Left forelimb (tissue), 1 donor: ENCODE measurements around the gene LILRB5.
"Not testable (repeated sequence)": the region's sequence is repeated elsewhere in the genome, so short reads cannot be mapped to it uniquely, and the experiment has no call there.

ENCODE experiments used
- DNase-seq: peaks from one replicate; pipeline ENCODE4 v3.0.0-alpha.2; 2018; ENCODE audit warnings: low spot score

The LILRB5 gene

GRCh38 chr19:54214217-54214616, 42.9 kb downstream of the LILRB5 start:
- not testable (repeated sequence) for DNase-seq

- DNase-seq, result no peak
Observed at GRCh38 chr19:54211235-54211634, 45.8 kb downstream of the LILRB5 start.

GRCh38 chr19:54209811-54210494, 47.1 kb downstream of the LILRB5 start:
- no peak for DNase-seq

- DNase-seq, result no peak
Observed at GRCh38 chr19:54209058-54209810, 47.8 kb downstream of the LILRB5 start.

- DNase-seq, result no peak
Observed at GRCh38 chr19:54208784-54209057, 48.4 kb downstream of the LILRB5 start.

- DNase-seq, result no peak
Observed at GRCh38 chr19:54207983-54208783, 48.9 kb downstream of the LILRB5 start.

GRCh38 chr19:54207676-54207982, 49.4 kb downstream of the LILRB5 start:
- no peak for DNase-seq

- DNase-seq, result not testable (repeated sequence)
Observed at GRCh38 chr19:54207193-54207592, 49.9 kb downstream of the LILRB5 start.

GRCh38 chr19:54206831-54207177, 50.3 kb downstream of the LILRB5 start:
- no peak for DNase-seq

- DNase-seq, result no peak
Observed at GRCh38 chr19:54206030-54206830, 50.8 kb downstream of the LILRB5 start.

GRCh38 chr19:54204767-54205468, 52.2 kb downstream of the LILRB5 start:
- DNase-seq, result no peak

GRCh38 chr19:54203151-54203611, 53.9 kb downstream of the LILRB5 start:
- no peak for DNase-seq

GRCh38 chr19:54201980-54202379, 55.1 kb downstream of the LILRB5 start:
- DNase-seq, result no peak

- no peak for DNase-seq
Observed at GRCh38 chr19:54201172-54201701, 55.8 kb downstream of the LILRB5 start.
